Parathyroid adenoma (tissue), 2 donors: ENCODE data around the gene DNAAF5.

ENCODE experiments used
- H2AFZ ChIP-seq: fragments of 300-600 bp; sonication (generic); one replicate; pipeline ENCODE4 v1.7.0; 2017; ENCODE audit warnings: antibody characterized with exemption, mild to moderate bottlenecking
- H3K27ac ChIP-seq: fragments of 300-600 bp; sonication (generic); one replicate; pipeline ENCODE4 v1.7.0; 2017
- H3K27me3 ChIP-seq: fragments of 300-600 bp; sonication (generic); one replicate; pipeline ENCODE4 v1.7.0; 2017; ENCODE audit warnings: low read length; ENCODE audit not compliant: control insufficient read depth, insufficient read depth
- H3K36me3 ChIP-seq: fragments of 300-600 bp; sonication (generic); one replicate; pipeline ENCODE4 v1.7.0; 2017; ENCODE audit warnings: low read length; ENCODE audit not compliant: control insufficient read depth, insufficient read depth
- H3K4me1 ChIP-seq: fragments of 300-600 bp; sonication (generic); one replicate; pipeline ENCODE4 v1.7.0; 2017; ENCODE audit warnings: control low read depth
- H3K4me2 ChIP-seq: fragments of 300-600 bp; sonication (generic); one replicate; pipeline ENCODE4 v1.7.0; 2017; ENCODE audit warnings: low read length
- H3K4me3 ChIP-seq: fragments of 300-600 bp; sonication (generic); one replicate; pipeline ENCODE4 v1.7.0; 2017; ENCODE audit warnings: low read depth, low read length
- H3K79me2 ChIP-seq: fragments of 300-600 bp; sonication (generic); one replicate; pipeline ENCODE4 v1.7.0; 2017; ENCODE audit warnings: control low read depth
- H3K9ac ChIP-seq: fragments of 300-600 bp; sonication (generic); one replicate; pipeline ENCODE4 v1.7.0; 2017; ENCODE audit warnings: mild to moderate bottlenecking
- H3K9me3 ChIP-seq: fragments of 300-600 bp; sonication (generic); one replicate; pipeline ENCODE4 v1.7.0; 2017; ENCODE audit warnings: low read length; ENCODE audit not compliant: control insufficient read depth
- TF ChIP-seq, protein P1 (sequence below): fragments of 300-600 bp; sonication (generic); IDR thresholded peaks from one replicate; pipeline ENCODE4 v1.7.0; 2017; ENCODE audit warnings: antibody characterized with exemption, mild to moderate bottlenecking
- donor health status: primary hyperparathyroidism.

The DNAAF5 gene

DNA sequence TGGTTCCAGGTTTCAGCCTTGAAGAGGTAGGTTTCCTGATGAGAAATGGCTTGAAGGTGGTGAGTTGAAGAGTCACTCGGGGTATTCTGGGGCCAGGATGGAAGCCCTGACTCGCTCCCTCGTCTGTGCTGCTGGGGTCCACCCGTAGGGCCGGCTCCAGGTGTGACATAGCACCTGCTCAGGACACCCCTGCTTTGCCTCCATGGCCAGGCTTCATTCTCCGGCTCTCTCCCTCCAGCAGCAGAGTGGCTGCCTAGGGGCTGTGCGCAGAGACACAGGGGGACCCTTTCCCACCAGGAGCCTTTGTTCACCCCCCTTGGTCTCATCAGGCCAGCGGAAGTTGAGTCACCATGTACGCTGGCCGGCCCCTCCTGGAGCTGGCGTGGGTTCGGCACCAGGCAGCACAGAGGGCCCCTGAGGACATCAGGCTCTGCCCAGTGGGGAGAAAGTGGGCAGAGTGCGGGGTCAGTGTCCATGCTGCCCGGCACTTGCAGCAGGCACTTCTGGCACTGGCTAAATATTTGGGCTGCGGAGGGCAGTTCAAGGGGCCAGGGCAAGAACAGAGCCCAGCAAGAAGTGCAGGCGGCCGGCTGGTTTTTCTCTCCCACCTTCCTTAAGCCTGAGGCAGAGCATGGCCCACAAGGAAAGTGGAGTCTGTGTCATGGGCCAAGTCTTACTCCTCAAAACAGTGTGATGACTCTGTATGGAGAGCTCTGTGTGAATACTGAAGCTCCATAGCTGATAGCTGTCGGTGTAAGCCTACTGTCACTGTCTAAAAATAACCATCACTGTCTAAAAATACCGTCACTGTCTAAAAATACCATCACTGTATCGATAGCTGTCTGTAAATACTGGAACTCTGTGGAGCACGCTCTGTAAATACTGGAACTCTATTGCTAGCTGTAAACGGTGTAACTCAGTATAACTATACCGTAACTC lies 4.3 kb downstream of the DNAAF5 start:
- Histone ChIP-seq H3K4me1 (peaks cover 6% of the 10 kb centered on the region), H3K9me3 (no peaks in the 10 kb centered on the region), H3K79me2 (peaks cover 19% of the 10 kb centered on the region), H3K9ac (no peak overlapping the region), H3K36me3 (no peaks in the 10 kb centered on the region), H3K4me2 (no peak overlapping the region), H3K4me3 (no peak overlapping the region), H2AFZ (no peak overlapping the region), H3K27ac (no peak overlapping the region), H3K27me3 (no peaks in the 10 kb centered on the region)
- TF ChIP-seq, protein P1, sequence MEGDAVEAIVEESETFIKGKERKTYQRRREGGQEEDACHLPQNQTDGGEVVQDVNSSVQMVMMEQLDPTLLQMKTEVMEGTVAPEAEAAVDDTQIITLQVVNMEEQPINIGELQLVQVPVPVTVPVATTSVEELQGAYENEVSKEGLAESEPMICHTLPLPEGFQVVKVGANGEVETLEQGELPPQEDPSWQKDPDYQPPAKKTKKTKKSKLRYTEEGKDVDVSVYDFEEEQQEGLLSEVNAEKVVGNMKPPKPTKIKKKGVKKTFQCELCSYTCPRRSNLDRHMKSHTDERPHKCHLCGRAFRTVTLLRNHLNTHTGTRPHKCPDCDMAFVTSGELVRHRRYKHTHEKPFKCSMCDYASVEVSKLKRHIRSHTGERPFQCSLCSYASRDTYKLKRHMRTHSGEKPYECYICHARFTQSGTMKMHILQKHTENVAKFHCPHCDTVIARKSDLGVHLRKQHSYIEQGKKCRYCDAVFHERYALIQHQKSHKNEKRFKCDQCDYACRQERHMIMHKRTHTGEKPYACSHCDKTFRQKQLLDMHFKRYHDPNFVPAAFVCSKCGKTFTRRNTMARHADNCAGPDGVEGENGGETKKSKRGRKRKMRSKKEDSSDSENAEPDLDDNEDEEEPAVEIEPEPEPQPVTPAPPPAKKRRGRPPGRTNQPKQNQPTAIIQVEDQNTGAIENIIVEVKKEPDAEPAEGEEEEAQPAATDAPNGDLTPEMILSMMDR, result no peak

DNA sequence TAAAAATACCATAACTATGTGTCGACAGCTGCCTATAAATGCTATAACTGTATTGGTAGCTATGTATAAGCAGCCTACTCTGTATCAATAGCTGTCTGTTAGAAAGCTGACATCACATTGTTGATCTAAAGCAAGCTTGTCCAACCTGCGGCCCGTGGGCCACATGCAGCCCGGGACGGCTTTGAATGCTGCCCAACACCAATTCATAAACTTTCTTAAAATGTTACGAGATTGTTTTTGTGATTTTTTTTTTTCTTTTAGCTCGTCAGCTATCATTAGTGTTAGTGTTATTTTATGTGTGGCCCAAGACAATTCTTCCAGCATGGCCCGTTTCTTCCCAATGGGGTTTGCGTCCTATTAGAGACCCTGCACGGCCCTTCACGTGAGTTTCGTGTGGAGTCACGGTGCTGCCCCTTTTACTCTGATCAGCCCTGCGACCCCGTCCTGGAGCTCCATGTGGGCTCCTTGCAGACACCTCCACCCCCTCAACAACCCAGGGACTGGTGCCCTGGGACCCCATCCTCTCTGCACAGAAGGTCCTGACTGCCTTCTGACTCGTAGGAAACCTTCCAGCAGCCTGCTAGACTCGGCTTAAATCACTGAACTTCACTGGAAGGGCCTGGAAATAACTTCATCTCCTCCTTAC lies 5.1 kb downstream of the DNAAF5 start:
- Histone ChIP-seq H3K9me3 (no peaks in the 10 kb centered on the region), H3K79me2 (peaks cover 16% of the 10 kb centered on the region), H3K27me3 (no peaks in the 10 kb centered on the region), H3K4me1 (peaks cover 6% of the 10 kb centered on the region), H3K27ac (no peak overlapping the region), H3K36me3 (no peaks in the 10 kb centered on the region), H3K4me2 (no peak overlapping the region), H2AFZ (no peak overlapping the region), H3K4me3 (no peak overlapping the region), H3K9ac (no peak overlapping the region)
- TF ChIP-seq, protein P1, result no peak

DNA sequence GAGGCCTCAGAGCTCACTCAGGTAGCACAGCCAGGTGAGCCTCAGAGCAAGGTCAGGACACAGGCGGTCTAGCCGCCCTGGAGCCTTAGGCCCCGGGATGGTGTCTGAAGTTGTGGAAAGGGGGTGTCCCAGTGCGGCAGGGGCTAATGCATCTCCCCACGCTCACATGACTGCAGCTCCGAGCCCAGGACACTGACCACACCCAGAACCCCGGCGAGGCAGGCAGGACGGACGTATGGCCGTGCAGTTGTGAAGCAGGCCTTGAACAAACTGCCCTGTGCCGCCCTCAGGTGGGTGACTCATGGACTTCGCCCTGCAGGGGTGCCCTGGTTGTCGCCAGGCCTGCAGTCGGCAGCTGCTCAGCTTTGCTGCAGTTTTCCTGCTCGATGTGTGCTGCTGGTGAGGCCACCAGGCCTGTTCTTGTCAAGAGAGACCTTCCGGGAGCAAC lies 5.6 kb downstream of the DNAAF5 start:
- TF ChIP-seq, protein P1, result no peak
- H3K4me1 ChIP-seq, result peaks cover 6% of the 10 kb centered on the region
- no peak overlapping the region for H3K9ac ChIP-seq
- H3K9me3 ChIP-seq, result no peaks in the 10 kb centered on the region
- peaks cover 16% of the 10 kb centered on the region for H3K79me2 ChIP-seq
- H3K27ac ChIP-seq, result no peak overlapping the region
- no peak overlapping the region for H3K4me2 ChIP-seq
- no peaks in the 10 kb centered on the region for H3K36me3 ChIP-seq
- H2AFZ ChIP-seq, result no peak overlapping the region
- H3K27me3 ChIP-seq, result no peaks in the 10 kb centered on the region
- H3K4me3 ChIP-seq, result no peak overlapping the region

GRCh38 chr7:732556-732955 lies 6.1 kb downstream of the DNAAF5 start:
- H2AFZ ChIP-seq, result no peak overlapping the region
- H3K36me3 ChIP-seq, result no peaks in the 10 kb centered on the region
- H3K79me2 ChIP-seq, result peaks cover 16% of the 10 kb centered on the region
- no peak overlapping the region for H3K4me3 ChIP-seq
- H3K4me2 ChIP-seq, result no peak overlapping the region
- TF ChIP-seq, protein P1, result no peak
- H3K4me1 ChIP-seq, result peaks cover 6% of the 10 kb centered on the region
- H3K27me3 ChIP-seq, result no peaks in the 10 kb centered on the region
- no peaks in the 10 kb centered on the region for H3K9me3 ChIP-seq
- no peak overlapping the region for H3K27ac ChIP-seq
- no peak overlapping the region for H3K9ac ChIP-seq
